ENCODE results near the gene AIFM2.
"Not testable (repeated sequence)": the region's sequence is repeated elsewhere in the genome, so short reads cannot be mapped to it uniquely, and the experiment has no call there.

DNA sequence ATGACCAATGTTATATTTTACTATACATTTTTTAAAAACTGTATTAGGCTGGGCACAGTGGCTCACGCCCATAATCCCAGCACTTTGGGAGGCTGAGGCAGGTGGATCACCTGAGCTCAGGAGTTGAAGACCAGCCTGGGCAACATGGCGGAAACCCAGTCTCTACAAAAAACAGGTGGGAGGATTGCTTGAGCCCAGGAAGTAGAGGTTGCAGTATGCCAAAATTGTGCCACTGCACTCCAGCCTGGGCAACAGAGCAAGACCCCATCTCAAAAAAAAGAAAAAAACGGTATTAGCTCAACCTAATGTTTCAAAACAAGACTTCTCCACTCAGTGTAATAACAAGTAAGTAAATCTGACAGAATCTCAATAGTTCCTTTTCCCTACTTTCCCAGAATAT lies 26.7 kb upstream of the AIFM2 start:
- TF ChIP-seq, protein P1, sequence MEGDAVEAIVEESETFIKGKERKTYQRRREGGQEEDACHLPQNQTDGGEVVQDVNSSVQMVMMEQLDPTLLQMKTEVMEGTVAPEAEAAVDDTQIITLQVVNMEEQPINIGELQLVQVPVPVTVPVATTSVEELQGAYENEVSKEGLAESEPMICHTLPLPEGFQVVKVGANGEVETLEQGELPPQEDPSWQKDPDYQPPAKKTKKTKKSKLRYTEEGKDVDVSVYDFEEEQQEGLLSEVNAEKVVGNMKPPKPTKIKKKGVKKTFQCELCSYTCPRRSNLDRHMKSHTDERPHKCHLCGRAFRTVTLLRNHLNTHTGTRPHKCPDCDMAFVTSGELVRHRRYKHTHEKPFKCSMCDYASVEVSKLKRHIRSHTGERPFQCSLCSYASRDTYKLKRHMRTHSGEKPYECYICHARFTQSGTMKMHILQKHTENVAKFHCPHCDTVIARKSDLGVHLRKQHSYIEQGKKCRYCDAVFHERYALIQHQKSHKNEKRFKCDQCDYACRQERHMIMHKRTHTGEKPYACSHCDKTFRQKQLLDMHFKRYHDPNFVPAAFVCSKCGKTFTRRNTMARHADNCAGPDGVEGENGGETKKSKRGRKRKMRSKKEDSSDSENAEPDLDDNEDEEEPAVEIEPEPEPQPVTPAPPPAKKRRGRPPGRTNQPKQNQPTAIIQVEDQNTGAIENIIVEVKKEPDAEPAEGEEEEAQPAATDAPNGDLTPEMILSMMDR (IDR thresholded peaks at IDR 0.05) = not testable (repeated sequence)
- TF ChIP-seq POLR2A, EP300, POLR2AphosphoS5 (IDR thresholded peaks at IDR 0.05): not testable (repeated sequence)
